ENCODE results near the gene AKT3. TPM values are rescaled to one million over a fixed set of nuclear protein-coding genes. Genes with fewer than 3 reads are reported as not detected.

AKT3 gene
- total and polyA plus RNA-seq, 2 of the 8 experiments (the other 6 are each of a cell fraction or from before 2014, with no cell fraction given), result 6.0 to 36.4 TPM

DNA sequence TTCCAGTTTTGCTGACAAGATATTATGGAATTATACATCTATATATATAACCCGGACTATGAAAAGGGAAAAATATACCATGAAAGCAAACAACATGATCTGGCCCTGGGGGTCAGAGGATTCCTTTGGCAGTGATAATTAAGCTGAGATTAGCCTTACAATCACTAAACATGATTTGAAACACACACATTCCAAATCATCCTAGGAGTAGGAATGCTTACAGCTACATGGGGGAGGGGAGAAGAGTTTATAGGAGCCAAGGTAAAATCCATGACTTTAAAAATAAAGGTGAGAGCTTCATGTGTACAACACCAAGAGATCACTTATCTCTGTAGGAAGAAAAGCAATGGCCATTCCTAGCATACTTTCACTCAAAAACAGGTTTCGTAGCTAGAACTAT lies 57.6 kb downstream of the AKT3 start (continued):
- TF ChIP-seq, protein P1, sequence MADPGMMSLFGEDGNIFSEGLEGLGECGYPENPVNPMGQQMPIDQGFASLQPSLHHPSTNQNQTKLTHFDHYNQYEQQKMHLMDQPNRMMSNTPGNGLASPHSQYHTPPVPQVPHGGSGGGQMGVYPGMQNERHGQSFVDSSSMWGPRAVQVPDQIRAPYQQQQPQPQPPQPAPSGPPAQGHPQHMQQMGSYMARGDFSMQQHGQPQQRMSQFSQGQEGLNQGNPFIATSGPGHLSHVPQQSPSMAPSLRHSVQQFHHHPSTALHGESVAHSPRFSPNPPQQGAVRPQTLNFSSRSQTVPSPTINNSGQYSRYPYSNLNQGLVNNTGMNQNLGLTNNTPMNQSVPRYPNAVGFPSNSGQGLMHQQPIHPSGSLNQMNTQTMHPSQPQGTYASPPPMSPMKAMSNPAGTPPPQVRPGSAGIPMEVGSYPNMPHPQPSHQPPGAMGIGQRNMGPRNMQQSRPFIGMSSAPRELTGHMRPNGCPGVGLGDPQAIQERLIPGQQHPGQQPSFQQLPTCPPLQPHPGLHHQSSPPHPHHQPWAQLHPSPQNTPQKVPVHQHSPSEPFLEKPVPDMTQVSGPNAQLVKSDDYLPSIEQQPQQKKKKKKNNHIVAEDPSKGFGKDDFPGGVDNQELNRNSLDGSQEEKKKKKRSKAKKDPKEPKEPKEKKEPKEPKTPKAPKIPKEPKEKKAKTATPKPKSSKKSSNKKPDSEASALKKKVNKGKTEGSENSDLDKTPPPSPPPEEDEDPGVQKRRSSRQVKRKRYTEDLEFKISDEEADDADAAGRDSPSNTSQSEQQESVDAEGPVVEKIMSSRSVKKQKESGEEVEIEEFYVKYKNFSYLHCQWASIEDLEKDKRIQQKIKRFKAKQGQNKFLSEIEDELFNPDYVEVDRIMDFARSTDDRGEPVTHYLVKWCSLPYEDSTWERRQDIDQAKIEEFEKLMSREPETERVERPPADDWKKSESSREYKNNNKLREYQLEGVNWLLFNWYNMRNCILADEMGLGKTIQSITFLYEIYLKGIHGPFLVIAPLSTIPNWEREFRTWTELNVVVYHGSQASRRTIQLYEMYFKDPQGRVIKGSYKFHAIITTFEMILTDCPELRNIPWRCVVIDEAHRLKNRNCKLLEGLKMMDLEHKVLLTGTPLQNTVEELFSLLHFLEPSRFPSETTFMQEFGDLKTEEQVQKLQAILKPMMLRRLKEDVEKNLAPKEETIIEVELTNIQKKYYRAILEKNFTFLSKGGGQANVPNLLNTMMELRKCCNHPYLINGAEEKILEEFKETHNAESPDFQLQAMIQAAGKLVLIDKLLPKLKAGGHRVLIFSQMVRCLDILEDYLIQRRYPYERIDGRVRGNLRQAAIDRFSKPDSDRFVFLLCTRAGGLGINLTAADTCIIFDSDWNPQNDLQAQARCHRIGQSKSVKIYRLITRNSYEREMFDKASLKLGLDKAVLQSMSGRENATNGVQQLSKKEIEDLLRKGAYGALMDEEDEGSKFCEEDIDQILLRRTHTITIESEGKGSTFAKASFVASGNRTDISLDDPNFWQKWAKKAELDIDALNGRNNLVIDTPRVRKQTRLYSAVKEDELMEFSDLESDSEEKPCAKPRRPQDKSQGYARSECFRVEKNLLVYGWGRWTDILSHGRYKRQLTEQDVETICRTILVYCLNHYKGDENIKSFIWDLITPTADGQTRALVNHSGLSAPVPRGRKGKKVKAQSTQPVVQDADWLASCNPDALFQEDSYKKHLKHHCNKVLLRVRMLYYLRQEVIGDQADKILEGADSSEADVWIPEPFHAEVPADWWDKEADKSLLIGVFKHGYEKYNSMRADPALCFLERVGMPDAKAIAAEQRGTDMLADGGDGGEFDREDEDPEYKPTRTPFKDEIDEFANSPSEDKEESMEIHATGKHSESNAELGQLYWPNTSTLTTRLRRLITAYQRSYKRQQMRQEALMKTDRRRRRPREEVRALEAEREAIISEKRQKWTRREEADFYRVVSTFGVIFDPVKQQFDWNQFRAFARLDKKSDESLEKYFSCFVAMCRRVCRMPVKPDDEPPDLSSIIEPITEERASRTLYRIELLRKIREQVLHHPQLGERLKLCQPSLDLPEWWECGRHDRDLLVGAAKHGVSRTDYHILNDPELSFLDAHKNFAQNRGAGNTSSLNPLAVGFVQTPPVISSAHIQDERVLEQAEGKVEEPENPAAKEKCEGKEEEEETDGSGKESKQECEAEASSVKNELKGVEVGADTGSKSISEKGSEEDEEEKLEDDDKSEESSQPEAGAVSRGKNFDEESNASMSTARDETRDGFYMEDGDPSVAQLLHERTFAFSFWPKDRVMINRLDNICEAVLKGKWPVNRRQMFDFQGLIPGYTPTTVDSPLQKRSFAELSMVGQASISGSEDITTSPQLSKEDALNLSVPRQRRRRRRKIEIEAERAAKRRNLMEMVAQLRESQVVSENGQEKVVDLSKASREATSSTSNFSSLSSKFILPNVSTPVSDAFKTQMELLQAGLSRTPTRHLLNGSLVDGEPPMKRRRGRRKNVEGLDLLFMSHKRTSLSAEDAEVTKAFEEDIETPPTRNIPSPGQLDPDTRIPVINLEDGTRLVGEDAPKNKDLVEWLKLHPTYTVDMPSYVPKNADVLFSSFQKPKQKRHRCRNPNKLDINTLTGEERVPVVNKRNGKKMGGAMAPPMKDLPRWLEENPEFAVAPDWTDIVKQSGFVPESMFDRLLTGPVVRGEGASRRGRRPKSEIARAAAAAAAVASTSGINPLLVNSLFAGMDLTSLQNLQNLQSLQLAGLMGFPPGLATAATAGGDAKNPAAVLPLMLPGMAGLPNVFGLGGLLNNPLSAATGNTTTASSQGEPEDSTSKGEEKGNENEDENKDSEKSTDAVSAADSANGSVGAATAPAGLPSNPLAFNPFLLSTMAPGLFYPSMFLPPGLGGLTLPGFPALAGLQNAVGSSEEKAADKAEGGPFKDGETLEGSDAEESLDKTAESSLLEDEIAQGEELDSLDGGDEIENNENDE (IDR thresholded peaks at IDR 0.05; ENCODE audit: insufficient replicate concordance, low read length), result no peak
- TF ChIP-seq BRCA1 (IDR thresholded peaks at IDR 0.05; ENCODE audit: low read depth, low read length) (no peak), TCF12 (IDR thresholded peaks at IDR 0.05; ENCODE audit: low read depth, low read length) (no peak), CBX5 (IDR thresholded peaks at IDR 0.05; ENCODE audit: low read depth, low read length) (no peak), CHD1 (IDR thresholded peaks at IDR 0.05; ENCODE audit: low read depth, low read length) (no peak), ZNF274 (IDR thresholded peaks at IDR 0.05; ENCODE audit: borderline replicate concordance, extremely low read depth, low read length) (no peak), JUN (IDR thresholded peaks at IDR 0.05; ENCODE audit: low read depth, low read length) (no peak)
- TF ChIP-seq, protein P2, sequence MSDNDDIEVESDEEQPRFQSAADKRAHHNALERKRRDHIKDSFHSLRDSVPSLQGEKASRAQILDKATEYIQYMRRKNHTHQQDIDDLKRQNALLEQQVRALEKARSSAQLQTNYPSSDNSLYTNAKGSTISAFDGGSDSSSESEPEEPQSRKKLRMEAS (IDR thresholded peaks at IDR 0.05), result no peak

All from H1 (cell line).